Daoy (cell line): ENCODE results near the gene CFAP58. TPM values are rescaled to one million over a fixed set of nuclear protein-coding genes. Genes with fewer than 3 reads are reported as not detected.

Experiments
- DNase-seq: peaks from one replicate; pipeline ENCODE4 v3.0.0-alpha.2; 2015; ENCODE audit warnings: low read depth
- total RNA-seq: library from RNA; depleted of rRNA; stranded (reverse); fragments of >200 nt; shearing (Covaris generic); gene quantifications from 2 replicates; pipeline ENCODE4 v1.2.3, GENCODE V29; 2014

CFAP58 gene
- total RNA-seq, 1 experiment from 2014 or later, result 0.06 TPM

DNA sequence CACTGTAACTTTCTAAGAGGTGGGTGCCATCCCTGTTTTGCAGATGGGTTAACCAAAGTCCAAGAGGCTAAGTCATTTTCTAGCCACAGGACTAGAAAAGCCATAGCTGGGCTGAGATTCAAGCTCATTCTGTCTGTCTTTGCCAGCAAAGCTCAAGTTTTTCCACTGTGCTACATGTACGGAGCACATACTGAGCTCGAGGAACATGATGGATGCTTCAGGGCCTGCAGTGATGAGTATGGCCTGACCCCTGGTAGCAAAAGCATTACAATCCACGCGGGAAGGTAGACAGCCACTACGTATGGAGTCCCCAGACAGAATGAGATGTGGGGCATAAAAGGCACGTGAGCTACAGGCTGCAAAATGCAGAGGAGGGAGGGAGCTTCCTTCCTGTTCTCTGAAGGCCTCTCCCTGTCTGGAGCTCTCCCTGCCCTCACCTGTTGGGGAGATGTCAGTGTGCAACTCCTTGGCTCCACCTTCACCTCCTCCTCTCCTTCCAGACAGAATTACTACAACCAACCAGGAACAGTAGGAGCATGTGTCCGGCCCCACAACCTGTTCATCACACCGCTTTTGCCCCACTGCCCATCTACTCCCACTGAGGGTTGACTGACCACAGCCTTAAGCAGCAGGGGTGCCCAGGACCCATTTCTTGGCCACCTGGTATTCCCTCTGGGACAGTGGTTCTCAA, 31.8 kb upstream of the CFAP58 start:
- no peak for DNase-seq

DNA sequence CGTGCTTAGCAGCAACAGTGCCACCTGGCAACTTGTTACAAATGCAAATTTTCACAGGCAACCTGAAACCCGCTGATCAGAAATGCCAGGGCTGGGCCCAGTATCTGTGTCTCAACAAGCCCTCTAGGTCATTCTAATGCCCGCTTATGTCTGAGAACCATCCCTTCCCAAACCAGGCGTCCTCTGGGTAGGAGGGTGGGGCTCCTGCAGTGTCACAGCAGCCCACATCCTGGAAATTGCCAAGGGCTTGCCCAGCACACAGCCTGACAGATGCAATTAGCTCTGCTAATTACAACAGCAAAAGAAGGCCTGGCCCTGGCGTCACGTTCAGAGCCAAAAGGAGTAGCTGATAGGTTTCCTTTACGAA, 31.2 kb upstream of the CFAP58 start:
- no peak for DNase-seq

DNA sequence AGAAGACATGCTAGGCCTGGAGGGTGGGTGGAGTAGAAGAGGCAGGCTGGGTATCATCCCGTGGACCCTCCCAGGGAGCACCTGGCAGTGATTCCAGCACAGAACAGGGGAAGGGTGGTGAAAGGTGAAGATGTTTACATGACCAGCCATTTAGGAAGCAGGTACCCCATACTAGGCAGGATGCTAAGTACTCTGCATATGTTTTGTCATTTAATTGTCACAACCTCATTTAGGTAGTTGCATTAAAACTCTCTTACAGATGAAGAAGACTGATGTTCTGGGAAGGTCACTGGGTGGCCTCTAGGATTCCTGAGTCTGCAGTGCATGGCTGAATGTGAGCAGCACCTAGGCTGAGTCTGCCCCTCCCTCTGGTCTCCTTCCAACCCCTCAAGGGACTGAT, 30.5 kb upstream of the CFAP58 start:
- no peak for DNase-seq

DNA sequence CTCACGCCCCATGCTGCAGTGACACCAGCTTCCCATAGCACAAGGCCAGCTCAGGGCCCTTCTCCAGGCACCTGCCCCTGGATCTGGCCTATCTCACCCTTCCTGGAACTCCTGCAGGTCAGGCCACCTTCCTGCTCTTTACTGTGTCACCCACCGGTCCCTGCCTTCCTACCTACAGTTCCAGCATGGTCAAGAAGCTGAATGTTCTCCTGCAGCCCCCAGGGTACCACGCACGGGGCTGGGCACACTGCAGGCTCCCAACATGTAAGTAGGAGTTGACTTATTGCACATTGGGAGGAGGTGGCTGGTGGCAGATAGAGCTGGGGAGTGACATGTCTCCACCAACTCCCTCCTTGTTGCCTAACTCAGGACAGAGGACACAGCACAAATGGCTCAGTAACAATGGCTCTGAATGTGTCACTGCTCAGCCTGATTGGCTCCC, 29.9 kb upstream of the CFAP58 start:
- DNase-seq, result no peak

DNA sequence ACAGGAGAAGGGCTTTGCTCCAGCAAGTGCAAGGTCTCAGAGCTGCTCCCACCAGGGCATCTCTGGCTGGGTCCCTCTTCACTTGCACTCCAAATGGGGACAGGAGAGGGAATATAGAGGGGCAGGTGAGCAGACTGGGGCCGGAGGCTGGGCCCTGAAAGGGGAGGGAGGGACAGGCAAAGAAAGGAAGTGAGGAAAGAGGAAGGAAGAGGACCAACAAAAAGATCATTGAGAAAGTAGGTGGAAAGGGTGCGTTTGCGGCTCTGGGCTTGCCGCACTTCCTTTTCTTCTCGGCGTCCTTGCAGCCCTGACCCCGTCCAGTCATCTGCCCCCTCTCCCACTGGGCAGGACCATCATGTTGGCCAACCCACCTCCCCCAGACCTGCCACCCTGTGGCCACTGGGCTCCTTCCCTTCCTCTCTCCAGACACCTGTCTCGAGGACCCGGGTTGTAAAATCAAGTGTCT, 29.4 kb upstream of the CFAP58 start:
- DNase-seq, result no peak

DNA sequence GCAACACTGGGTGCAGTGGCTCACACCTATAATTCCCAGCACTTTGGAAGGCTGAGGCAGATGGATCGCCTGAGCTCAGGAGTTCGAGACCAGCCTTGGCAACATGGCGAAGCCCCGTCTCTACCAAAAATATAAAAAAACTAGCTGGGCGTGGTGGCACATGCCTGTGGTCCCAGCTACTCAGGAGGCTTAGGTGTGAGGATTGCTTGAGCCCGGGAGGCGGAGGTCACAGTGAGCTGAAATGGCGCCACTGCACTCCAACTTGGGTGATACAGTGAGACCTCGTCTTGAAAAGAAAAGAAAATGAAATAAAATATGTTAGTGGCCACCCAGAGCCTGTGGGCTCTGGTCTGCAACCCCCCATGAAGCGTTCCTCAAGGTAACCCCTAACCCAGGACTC, 28.7 kb upstream of the CFAP58 start:
- no peak for DNase-seq

DNA sequence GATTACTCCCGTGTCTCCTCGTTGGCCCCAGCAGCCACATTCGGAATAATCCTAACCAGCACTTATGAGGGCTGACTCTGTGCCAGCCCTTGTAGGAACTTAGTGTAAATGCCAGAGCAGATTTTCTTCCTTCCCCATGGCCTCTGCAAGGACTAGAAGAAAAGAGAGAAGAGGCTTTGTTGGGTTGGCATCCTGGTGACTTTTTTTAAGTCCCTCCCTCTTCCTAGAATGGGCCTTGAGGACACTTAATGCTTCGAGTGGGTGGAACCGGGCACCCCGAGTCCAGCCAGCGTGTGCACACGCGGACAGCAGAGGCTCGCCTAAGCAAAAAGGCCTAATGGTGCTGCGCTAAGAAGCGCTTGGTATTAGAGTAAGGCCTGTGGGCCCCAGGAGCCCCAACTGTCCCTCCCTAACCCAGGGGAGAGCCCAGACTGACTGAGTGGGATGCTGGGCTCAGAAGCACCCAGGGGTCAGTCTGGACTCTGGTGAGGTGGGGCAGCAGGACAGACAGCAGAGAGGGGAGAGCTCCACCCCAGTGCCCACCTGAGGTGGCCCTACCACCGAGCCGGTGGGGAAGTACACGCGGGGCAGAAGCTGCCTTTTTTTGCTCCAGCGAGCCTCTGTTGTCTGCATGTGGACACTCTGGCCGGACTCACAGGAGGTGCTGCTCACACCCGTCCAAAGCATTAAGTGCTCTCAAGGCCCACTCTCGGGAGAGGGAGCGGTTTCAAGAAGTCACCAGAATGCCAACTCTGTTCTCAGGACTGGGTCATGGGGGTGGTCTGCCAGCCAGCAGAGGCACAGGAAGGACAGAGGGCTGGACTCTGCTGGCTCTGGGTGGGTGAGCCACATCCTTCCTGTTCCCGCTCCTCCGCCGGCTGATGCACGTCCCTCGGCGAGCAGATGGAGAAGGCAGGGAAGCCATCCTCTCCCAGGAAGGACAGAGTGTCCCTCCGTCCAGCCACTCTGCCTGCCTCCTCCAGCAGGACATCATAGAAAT, 27.9 kb upstream of the CFAP58 start:
- DNase-seq, result no peak

DNA sequence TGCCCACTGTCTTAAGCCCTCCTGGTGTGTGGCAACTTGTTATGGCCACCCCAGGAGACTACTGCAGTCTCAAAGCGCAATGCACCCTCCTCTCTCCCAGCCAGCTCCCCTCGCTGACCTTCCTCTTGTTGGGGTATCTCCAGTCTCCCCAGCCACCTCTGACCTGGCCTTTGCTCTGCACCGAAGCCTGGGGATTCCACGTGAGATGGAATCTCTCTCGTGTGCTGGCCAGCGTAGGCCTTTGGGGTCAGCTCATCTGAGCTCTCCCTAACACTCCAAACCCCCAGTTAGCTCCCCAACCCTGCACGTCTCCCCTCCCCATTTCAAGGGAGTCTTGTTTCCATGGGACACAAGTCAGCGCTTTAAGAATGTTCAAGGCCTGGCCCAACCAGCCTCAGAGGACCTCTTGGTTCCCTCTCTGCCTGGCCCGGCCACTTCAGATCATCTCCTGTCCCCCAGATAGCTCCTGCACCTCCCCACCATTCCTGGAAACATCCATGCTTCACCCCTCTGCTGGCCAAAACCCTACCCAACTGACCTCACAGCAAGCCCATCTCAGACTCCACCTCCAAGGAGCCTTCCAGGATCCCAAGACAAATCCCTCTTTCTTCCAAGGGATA, 26.5 kb upstream of the CFAP58 start:
- no peak for DNase-seq

DNA sequence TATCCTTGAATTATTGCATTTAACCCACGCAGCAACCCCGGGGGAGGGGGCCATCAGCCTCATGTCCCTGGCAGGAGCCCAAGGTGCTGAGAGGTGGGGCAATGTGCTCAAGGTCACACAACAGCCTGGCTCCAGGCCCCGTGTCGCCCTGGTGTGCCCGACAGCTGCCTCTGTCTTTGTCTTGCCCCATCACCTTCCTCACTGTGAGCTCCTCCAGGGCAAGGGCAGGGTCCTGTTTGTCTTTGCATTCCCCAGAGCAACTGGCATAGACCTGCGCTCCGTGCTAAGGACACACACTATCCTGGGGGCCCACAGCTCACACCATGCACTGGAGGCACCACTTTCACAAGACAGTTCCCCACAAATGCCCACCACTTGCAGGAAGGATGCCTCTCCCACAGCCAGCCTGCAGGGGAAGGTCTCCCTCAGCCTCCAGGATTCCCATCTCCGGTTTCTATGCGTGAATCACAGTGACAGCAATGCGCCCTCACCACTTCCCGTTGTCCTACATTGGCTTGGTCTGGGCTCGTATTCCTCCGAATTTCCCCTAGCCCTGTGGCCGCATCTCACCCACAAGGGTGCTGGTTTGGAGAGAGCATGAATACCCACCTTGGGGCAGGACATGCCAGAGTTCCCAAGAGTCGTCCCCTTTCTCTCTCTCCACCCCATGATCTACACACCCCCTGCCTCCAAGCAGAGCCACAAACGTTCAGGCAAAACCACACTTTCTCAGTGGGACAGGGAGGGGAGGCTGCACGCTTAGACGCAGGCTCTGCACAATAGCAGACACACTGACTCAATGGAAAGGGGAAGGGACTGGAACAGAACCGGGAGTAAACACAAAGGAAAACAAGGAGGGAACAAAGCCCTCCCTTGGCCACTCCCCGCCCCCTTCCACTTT, 25.6 kb upstream of the CFAP58 start:
- peak; percentile 88 for DNase-seq

DNA sequence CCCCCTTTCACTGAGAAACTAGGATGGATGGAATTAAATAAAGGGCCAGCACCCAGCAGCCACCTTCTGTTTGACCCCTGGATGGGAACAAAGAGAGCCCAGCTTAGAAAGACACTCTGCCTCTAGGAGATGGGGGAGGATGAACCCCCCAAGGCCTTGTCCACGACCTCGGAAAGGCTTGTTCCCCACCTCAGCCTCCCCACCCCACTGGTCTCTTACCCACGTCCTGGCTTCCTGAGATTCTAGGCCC, 25.1 kb upstream of the CFAP58 start:
- DNase-seq, result no peak

DNA sequence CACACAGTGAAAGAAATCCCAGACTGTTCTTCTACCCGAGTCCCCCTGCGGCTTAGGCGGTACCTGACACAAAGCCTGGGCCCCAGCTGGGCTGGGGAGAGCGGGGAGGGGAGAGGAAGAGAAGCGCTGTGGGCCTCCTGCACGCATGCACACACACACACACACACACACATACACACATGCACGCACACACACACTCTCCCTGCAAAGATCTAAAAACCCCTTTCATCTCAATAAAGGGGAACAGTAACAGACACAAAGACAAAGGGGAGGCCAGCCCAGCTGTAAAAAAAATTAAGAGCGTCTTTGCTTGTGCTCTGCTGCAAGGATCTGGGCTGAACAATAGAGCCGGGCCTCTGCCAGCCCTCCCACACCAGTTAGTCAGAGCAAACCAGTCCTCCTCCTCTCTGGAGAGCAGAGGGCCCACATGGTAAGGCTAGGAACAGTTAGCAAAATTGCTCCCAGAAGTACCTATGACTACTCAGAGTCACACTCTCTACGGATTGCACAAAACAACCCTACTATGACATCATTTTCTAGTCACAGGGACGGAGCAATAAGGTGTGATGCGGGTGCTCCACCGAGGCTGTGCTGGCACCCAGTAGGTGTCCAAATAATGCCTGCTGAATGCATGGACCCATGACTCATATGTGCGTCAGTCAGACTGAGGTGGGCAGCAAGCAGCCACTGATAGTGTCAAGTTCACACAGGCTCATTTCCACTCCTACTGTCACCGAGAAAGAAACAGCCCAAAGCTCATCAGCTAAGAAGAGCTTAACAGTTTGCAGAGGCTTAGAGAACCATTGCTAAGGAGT, 24.5 kb upstream of the CFAP58 start:
- DNase-seq, result peak; percentile 92

DNA sequence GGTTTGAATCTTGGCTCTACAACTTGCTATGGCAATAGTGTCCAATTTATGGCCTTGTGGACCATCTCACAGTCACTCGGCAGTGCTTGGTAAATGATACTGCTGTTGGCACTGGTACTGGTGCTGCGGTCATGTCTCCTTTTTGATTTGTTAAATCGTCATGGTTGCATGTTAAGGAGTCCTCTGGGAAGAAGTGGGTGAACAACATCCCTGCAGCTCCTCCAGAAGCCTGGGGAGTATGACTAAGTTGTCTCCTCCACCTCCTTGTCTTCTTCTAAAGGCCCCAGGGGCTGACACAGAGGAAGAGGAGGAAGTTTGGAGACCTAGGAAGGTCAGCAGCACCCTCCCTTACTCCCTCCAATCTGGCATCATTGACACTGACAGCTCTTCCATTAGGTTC, 23.9 kb upstream of the CFAP58 start:
- peak; percentile 81 for DNase-seq

DNA sequence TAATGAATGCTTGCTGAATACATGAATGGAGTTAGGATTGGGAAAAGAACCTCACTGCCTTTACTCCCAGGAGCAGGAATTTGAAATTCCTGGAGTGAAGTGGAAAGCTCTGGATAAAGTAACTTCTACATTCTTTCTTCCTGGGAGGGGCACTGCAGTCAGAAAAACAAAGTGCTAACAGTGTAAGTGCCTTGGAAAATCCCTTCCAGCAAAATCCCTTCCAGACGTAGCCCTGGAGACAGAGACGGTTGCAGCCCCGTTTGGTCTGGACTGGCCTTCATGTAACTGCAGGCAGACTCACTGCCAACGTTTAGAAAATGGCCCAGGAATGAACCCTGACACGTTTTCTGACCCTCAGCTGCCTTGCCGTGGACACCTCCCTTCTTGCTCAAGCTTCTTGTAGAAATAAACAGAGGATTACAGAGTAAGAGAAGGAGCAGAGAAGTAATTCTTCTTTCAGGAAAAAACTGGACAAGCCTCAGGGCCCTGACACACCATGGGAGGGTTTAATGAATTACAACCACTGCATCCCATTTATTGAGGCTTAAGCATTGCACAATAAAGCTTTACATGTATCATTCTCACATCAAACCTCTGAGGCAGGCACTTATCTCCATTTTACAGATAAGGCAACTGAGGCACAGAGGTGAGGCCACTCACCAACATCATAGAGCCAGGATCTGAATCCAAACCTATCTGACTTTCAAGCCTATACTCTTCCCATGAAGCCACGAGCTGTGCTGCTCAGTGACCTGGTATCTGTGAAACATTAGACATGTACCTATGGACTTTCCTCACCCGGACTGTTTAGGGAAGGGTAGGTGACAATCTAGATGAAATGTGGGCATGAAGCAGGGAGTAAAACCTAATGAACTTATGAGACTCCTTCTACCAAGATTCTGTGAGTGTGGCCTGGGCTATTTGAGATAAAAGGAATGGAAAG, 23.2 kb upstream of the CFAP58 start:
- DNase-seq, result peak; percentile 50

DNA sequence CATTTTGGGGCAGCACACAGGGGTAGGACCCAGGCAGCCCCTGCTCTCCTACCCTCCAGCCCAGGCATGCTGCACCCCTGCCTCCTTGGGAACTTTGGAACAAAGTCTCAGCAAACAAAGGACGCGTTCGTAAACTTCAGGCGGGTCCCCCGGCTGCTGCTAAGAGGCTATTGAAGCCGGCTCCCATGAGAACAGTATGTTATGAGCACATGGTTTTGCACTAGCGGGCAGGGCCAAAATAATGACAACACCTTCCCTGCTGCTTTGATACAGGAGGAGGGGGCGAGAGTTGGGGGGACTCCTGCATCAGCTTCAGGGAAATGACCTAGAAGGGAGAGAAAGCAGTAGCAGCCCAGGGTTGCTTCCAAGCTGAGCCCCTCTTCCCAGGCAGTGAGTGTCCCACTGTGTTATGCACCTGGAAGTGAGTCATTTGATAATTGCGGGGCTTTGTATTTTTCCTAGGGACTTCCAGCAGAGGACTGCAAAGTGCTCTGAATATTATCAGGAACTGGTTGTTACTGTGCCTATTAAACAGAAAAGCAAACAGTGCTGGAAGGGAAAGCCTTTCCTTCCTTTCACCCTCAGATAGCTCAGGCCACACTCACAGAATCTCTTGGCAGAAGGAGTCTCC, 22.3 kb upstream of the CFAP58 start:
- DNase-seq, result peak; percentile 79

DNA sequence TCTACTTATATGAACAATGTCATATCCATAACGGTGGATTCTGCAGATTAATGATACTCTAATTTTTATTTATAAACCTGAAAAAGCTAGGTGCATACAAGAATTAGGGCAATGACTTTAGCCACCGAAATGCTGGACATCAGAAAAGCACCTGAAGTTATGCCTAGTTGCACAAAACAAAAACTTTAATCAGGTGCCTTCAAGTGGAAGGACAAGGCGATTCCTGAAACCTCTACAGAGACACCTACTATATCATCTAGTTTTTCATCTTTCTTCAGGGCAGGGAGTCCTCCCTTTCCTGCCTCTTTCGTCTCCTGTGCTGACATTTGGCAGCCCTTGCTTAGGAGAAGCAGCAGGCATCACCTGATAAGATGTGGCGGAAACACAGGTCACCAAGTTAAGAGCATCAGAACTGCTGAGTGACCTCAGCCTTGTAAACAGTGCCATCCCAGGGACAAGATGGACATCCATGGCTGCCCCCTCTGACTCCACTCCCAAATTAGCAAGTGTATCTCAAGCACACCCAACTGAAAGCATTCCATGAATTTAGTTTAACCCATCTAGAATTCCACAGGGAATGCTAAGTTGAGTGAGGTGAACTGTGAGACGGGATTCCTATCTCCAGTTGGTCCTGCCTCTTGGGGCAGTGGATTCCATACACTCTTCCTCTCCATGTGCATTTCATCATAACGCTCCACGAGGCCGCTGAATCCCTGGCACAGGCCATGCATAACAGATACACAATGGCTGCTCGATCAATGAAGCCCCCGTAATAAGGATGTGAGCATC, 21.2 kb upstream of the CFAP58 start:
- DNase-seq, result no peak

DNA sequence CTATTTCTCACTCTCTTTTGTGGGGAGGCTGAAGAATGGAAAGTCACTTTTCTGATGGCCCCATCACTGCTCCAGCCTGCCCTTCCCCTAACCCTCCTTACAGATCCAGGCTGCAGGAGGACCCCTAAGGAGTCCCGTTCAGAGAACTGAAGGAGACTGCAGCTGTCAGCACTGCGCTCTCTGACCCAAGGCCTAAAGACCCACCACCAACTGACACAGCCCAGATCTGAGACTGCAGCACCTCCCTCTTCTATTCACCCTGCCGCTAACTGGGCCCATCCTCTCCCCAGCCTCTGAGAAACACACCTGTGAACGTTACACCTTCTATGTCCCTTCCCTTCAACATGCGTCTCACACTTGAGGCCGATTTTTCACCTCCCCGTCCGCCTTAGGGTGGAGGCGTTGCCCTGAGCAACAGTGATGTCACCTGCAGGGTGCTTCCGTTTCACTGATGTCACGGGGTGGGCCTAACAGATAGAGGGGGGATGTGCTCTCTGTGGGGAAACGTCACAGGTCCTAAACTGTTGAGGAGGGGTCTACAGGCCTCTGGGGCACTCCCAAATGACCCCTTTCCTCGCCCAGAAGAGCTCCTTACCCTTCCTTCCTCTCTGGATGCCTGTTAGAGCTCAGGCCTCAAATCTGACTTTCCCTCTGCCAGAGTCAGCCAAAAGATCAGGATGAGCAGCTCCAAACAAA, 20.5 kb upstream of the CFAP58 start:
- no peak for DNase-seq

DNA sequence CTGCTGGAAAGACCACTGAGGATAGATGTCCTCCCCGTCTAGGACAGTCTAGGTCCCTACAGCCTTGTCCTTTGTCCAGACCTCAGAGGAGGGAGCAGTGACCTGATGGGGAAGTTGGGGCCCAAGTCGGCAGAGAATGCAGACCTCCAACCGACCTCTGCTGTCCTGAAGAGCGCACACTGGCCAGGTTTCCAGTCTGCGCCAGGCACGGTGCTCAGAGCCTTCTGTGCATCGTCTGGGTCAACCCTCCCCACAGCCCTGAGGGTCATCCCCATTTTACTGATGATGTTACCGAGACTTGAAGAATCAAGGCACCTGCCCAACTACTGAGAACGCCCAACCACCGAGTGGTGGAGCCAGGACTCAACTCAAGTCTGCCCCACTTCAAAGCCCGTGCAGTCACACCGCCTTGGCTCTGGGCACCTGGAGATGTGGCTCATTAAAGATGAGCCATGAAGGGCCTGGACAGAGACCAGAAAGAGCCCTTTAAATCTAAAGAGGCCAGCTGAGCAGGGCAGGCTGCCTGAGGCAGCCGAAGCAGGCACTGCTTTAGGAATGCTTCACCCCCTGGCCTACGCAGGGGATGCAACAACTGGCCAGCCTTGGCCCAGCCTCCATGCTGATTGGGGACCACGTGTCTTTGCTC, 19.8 kb upstream of the CFAP58 start:
- no peak for DNase-seq
